Calu3 (cell line): ENCODE measurements around the gene PCMT1. TPM values are rescaled to one million over a fixed set of nuclear protein-coding genes. Genes with fewer than 3 reads are reported as not detected.
A peak's percentile ranks its signal among the peaks of the same experiment; 100 is the strongest.

ENCODE experiments used
- Bru-seq: library from RNA; stranded (reverse); fragments of 400-500 nt; gene quantifications from one replicate; lab custom pipeline; 2021; lab: Mats Ljungman, UMichigan
- BruChase-seq, 2 experiments: library from RNA; stranded (reverse); fragments of 400-500 nt; gene quantifications; one replicate each; lab custom pipeline; 2021; lab: Mats Ljungman, UMichigan
- BruUV-seq: library from RNA; stranded (reverse); fragments of 400-500 nt; replicated peaks from 2 replicates; lab custom pipeline; 2021; lab: Mats Ljungman, UMichigan
- CTCF ChIA-PET: fragments of 300-600 bp; sonication (Branson Sonifier 250); formaldehyde crosslinking; loops from one replicate; lab custom pipeline; 2022; ENCODE audit warnings: antibody characterized with exemption; lab: Charles Lee
- DNase-seq: peaks from one replicate; pipeline ENCODE4 v3.0.0; 2022
- H3K27ac Mint-ChIP-seq: one replicate; pipeline ENCODE4 v1.8.0; 2022; ENCODE audit warnings: mixed read lengths; ENCODE audit not compliant: unreplicated experiment
- H3K27me3 Mint-ChIP-seq: one replicate; pipeline ENCODE4 v1.8.0; 2022; ENCODE audit warnings: mixed read lengths; ENCODE audit not compliant: unreplicated experiment
- H3K36me3 Mint-ChIP-seq: one replicate; pipeline ENCODE4 v1.8.0; 2022; ENCODE audit warnings: mild to moderate bottlenecking, moderate library complexity, mixed read lengths; ENCODE audit not compliant: insufficient read depth, unreplicated experiment
- H3K4me1 Mint-ChIP-seq: one replicate; pipeline ENCODE4 v1.8.0; 2022; ENCODE audit warnings: mild to moderate bottlenecking, low read depth, mixed read lengths; ENCODE audit not compliant: unreplicated experiment
- H3K4me3 Mint-ChIP-seq: one replicate; pipeline ENCODE4 v1.8.0; 2022; ENCODE audit warnings: mild to moderate bottlenecking, low read depth, moderate library complexity, mixed read lengths; ENCODE audit not compliant: unreplicated experiment
- H3K9me3 Mint-ChIP-seq: one replicate; pipeline ENCODE4 v1.8.0; 2022; ENCODE audit warnings: low read depth, mixed read lengths; ENCODE audit not compliant: unreplicated experiment
- intact Hi-C: fragments of 100-400 bp; cut with micrococcal nuclease; formaldehyde crosslinking; loops from one replicate; pipeline ENCODE4 v1.10.0; 2022; ENCODE audit not compliant: unreplicated experiment
- long read RNA-seq: library from polyadenylated mRNA; stranded (forward); transcript quantifications from one replicate; pipeline ENCODE4 v2.0.0, GENCODE V29; 2022
- total RNA-seq: library from RNA; stranded (reverse); gene quantifications from 2 replicates; pipeline ENCODE4 v1.2.3, GENCODE V29; 2022
- TF ChIP-seq, protein P1 (sequence below): fragments of 200-600 bp; IDR thresholded peaks from one replicate; pipeline ENCODE4 v1.8.0; 2022; ENCODE audit warnings: antibody characterized with exemption; ENCODE audit not compliant: unreplicated experiment

Gene PCMT1
- total RNA-seq (56.8 and 63.4 TPM in 2 replicates), Bru-seq, nascent RNA (percentile 74 among the genes with signal in this experiment), BruChase-seq, experiment 1, labeled RNA remaining after a 6-hour chase (percentile 78 among the genes with signal in this experiment), BruChase-seq, experiment 2, labeled RNA remaining after a 2-hour chase (percentile 75 among the genes with signal in this experiment)
- long read RNA-seq, transcript PCMT1-203 (8 exons, 1,938 nt): minor isoform, 70 of 187 reads
- long read RNA-seq, transcript PCMT1-201 (7 exons, 1,293 nt): minor isoform, 29 of 187 reads
- long read RNA-seq, transcript PCMT1-205 (8 exons, 1,984 nt): major isoform, 76 of 187 reads
- long read RNA-seq, partial matches to known transcripts: 4 of 187 reads
- long read RNA-seq, other reads (novel, unspliced or antisense): 8 of 187 reads

DNA sequence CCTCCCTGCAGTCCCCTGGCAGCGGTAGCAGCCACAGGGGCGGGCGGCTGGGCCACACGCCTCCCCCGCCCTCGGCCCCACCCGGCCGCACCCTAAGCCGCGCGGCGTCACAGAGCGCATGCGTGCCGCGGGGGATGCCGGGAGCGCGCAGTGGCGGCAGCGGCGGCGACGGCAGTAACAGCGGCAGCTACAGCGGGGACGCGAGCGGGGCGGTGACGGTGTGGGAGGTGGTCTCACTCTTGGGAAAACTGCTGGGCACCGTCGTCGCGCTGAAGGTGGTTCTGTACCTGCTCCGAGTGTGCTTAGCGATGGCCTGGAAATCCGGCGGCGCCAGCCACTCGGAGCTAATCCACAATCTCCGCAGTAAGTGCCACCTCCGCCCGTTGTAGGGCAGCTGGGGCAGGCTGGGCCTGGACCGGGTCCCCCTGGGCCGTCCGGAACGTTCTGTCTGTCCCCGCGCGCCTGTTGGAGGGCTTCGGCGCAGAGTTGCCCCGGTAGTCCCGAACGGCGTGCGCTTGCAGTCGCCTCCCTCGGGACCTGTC lies at the start of gene PCMT1:
PCMT1 (plus strand) TSS at position 148 of the 542 bp plus-strand sequence; CDS start at position 309, 161 bp downstream.
- TF ChIP-seq, protein P1, sequence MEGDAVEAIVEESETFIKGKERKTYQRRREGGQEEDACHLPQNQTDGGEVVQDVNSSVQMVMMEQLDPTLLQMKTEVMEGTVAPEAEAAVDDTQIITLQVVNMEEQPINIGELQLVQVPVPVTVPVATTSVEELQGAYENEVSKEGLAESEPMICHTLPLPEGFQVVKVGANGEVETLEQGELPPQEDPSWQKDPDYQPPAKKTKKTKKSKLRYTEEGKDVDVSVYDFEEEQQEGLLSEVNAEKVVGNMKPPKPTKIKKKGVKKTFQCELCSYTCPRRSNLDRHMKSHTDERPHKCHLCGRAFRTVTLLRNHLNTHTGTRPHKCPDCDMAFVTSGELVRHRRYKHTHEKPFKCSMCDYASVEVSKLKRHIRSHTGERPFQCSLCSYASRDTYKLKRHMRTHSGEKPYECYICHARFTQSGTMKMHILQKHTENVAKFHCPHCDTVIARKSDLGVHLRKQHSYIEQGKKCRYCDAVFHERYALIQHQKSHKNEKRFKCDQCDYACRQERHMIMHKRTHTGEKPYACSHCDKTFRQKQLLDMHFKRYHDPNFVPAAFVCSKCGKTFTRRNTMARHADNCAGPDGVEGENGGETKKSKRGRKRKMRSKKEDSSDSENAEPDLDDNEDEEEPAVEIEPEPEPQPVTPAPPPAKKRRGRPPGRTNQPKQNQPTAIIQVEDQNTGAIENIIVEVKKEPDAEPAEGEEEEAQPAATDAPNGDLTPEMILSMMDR: no peak
- no peaks in the 10 kb centered on the region for H3K9me3 Mint-ChIP-seq
- H3K36me3 Mint-ChIP-seq: peaks cover 32% of the 10 kb centered on the region
- no TSS peak for BruUV-seq
- intact Hi-C loops: no loop called here
- H3K27ac Mint-ChIP-seq: peak within 1 kb of the TSS; percentile 56
- CTCF ChIA-PET: interaction anchor here (1.1 kb wide), 1 partner anchor 102 kb away, joined by 3 read pairs; no protein-coding TSS in a partner anchor
- H3K4me1 Mint-ChIP-seq: peaks cover 10% of the 10 kb centered on the region
- DNase-seq: peak; percentile 90
- H3K27me3 Mint-ChIP-seq: no peaks in the 10 kb centered on the region
- H3K4me3 Mint-ChIP-seq: peak within 1 kb of the TSS; percentile 81

DNA sequence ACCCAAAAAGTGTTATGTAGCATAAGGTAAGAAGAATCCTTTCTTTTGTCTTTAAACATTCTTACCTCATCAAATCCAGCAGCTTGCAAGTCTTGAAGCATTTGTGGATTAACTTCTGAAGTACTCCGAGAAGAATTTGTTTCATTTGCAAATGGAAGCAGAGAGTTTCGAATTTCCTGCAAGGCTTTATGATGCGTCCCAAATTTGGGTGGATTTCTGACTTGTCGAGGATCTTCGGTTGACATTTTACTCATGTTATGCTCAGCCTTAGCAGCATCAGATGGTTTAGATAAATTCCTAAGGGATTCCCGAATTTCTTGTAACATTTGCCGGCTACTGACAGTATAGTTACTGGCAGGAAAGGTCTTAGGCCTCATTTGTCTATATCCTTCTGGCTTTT lies 47.8 kb upstream of the PCMT1 start:
- Mint-ChIP-seq H3K9me3 (no peaks in the 10 kb centered on the region), H3K27me3 (no peaks in the 10 kb centered on the region), H3K4me1 (no peaks in the 10 kb centered on the region), H3K36me3 (no peaks in the 10 kb centered on the region), H3K27ac (no peak overlapping the region), H3K4me3 (no peak overlapping the region)
- no peak for DNase-seq
- BruUV-seq: no TSS peak
- TF ChIP-seq, protein P1: no peak
- CTCF ChIA-PET: interaction anchor here (0.7 kb wide), 1 partner anchor 15 kb away, joined by 3 read pairs; no protein-coding TSS in a partner anchor
- intact Hi-C loops: no loop called here

DNA sequence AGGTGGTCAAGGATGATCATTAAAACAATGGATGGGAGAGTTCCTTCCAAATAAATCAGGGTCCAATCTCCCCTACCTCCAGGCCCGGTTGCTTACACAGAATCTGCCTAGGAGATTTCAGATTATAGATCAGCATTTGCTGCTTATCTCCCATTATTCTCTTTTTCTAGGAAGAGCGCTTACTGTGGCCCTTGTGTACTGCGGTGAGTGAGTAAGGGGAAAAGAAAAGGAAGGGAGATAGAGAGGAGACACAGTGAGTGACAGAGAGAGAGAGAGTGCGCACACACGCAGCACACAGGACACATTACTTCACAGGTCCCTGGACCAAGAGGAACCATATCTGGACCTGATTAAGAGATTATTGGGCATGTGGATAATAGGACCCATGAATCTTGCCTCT lies 37.8 kb upstream of the PCMT1 start:
- Mint-ChIP-seq H3K4me1 (peaks cover 9% of the 10 kb centered on the region), H3K27me3 (no peaks in the 10 kb centered on the region), H3K27ac (no peak overlapping the region), H3K36me3 (peaks cover 5% of the 10 kb centered on the region), H3K4me3 (no peak overlapping the region), H3K9me3 (no peaks in the 10 kb centered on the region)
- intact Hi-C loops: no loop called here
- CTCF ChIA-PET: interaction anchor here (0.6 kb wide), 1 partner anchor 273 kb away, joined by 4 read pairs; no protein-coding TSS in a partner anchor
- TF ChIP-seq, protein P1: no peak
- DNase-seq: no peak
- no TSS peak for BruUV-seq

GRCh38 chr6:149714442-149714841 lies 35.1 kb upstream of the PCMT1 start:
- TF ChIP-seq, protein P1: no peak
- intact Hi-C loops: no loop called here

More at GRCh38 chr6:149714442-149714841, 35.1 kb upstream of the PCMT1 start:
- H3K9me3 Mint-ChIP-seq: no peaks in the 10 kb centered on the region
- H3K36me3 Mint-ChIP-seq: peaks cover 22% of the 10 kb centered on the region
- DNase-seq: no peak
- CTCF ChIA-PET: interaction anchor here (0.7 kb wide), 2 partner anchors 31 to 40 kb away, joined by 5 read pairs; no protein-coding TSS in a partner anchor
- H3K4me3 Mint-ChIP-seq: no peak overlapping the region
- no TSS peak for BruUV-seq
- H3K4me1 Mint-ChIP-seq: no peaks in the 10 kb centered on the region
- H3K27me3 Mint-ChIP-seq: no peaks in the 10 kb centered on the region
- no peak overlapping the region for H3K27ac Mint-ChIP-seq
